ENCODE data around the gene CFAP54.

Gene CFAP54

DNA sequence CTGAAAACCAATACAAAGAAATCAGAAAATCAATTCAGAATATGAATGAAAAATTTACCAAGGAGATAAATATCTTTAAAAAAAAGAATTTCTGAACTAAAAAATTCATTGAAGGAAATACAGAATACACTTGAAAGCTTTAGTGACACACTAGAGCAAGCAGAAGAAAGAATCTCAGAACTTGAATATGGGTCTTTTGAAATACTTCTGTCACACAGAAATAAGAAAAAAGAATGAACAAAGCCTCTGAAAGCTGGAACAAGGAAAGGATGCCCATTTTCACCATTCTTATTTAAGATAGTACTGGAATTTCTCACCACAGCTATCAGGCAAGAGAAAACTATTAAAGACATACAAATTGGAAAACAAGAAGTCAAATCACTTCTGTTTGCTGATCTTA lies 314.6 kb downstream of the CFAP54 start:
- Histone ChIP-seq H4K12ac (ENCODE audit: low read depth, low read length) (no peak overlapping the region), H3K79me1 (ENCODE audit: low read length) (no peaks in the 10 kb centered on the region), H2BK12ac (ENCODE audit: low read length) (no peak overlapping the region), H3K27me3 (ENCODE audit: insufficient read depth, low read length) (no peaks in the 10 kb centered on the region), H3K4ac (ENCODE audit: low read depth, low read length) (no peak overlapping the region), H2BK5ac (ENCODE audit: low read depth, low read length, poor library complexity) (no peak overlapping the region), H3K18ac (ENCODE audit: low read length) (no peak overlapping the region), H2AK5ac (ENCODE audit: low read length) (no peak overlapping the region), H3K36me3 (ENCODE audit: control insufficient read depth in 1 of 2, insufficient read depth in 2 of 2, low read length in 2 of 2) (no peaks in the 10 kb centered on the region), H3K4me1 (ENCODE audit: control insufficient read depth in 1 of 2, insufficient read depth in 2 of 2, low read length in 2 of 2) (no peaks in the 10 kb centered on the region), H3K4me2 (ENCODE audit: low read length) (no peak overlapping the region), H2BK120ac (ENCODE audit: insufficient read depth, low read length, poor library complexity) (no peak overlapping the region), H3K23ac (ENCODE audit: low read length) (no peak overlapping the region), H3K14ac (ENCODE audit: low read length) (no peak overlapping the region), H3K9me3 (ENCODE audit: insufficient read depth, low read depth, low read length) (no peaks in the 10 kb centered on the region), H3K9ac (ENCODE audit: low read length) (no peak overlapping the region), H4K8ac (ENCODE audit: low read depth, low read length) (no peak overlapping the region), H4K91ac (ENCODE audit: low read depth, low read length) (no peak overlapping the region), H3K27ac (ENCODE audit: low read depth, low read length) (no peak overlapping the region), H3K79me2 (ENCODE audit: control insufficient read depth, insufficient read depth, low read length, poor library complexity) (no peaks in the 10 kb centered on the region), H3K4me3 (ENCODE audit: low read depth, low read length) (no peak overlapping the region), H2AFZ (ENCODE audit: insufficient read depth, low read length, poor library complexity) (no peak overlapping the region)
- DNase-seq, result no peak

DNA sequence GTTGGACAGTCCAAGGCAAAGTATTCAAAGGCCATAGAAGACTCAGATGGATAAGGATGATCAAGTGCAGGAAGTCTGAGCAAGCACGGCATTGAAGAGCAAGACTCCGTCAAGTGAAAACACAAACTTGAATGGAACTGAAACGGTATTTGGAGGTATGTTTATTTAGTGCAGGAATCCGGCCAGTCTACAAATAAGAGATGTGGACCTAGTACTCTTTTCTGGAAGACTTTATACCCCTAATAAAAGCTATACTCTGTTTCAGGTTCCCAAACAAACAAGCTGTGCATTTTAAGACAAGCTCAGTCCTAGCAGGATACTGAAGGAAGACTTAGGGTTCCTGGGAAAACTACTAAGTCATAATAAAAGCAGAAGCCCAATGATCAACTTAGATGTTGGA lies 316.9 kb downstream of the CFAP54 start:
- H3K27ac ChIP-seq (ENCODE audit: low read depth, low read length), result no peak overlapping the region
- H3K79me2 ChIP-seq (ENCODE audit: control insufficient read depth, insufficient read depth, low read length, poor library complexity), result no peaks in the 10 kb centered on the region
- no peaks in the 10 kb centered on the region for H3K9me3 ChIP-seq (ENCODE audit: insufficient read depth, low read depth, low read length)
- H3K4ac ChIP-seq (ENCODE audit: low read depth, low read length), result no peak overlapping the region
- H2AK5ac ChIP-seq (ENCODE audit: low read length), result no peak overlapping the region
- H3K23ac ChIP-seq (ENCODE audit: low read length), result no peak overlapping the region
- H3K27me3 ChIP-seq (ENCODE audit: insufficient read depth, low read length), result no peaks in the 10 kb centered on the region
- H3K14ac ChIP-seq (ENCODE audit: low read length), result no peak overlapping the region
- H3K79me1 ChIP-seq (ENCODE audit: low read length), result no peaks in the 10 kb centered on the region
- no peak overlapping the region for H3K18ac ChIP-seq (ENCODE audit: low read length)
- H2BK120ac ChIP-seq (ENCODE audit: insufficient read depth, low read length, poor library complexity), result no peak overlapping the region
- no peak overlapping the region for H2BK5ac ChIP-seq (ENCODE audit: low read depth, low read length, poor library complexity)
- H4K8ac ChIP-seq (ENCODE audit: low read depth, low read length), result no peak overlapping the region
- H3K36me3 ChIP-seq (ENCODE audit: control insufficient read depth in 1 of 2, insufficient read depth in 2 of 2, low read length in 2 of 2), result no peaks in the 10 kb centered on the region
- H2BK12ac ChIP-seq (ENCODE audit: low read length), result no peak overlapping the region
- no peak overlapping the region for H3K9ac ChIP-seq (ENCODE audit: low read length)
- no peak for DNase-seq
- H3K4me2 ChIP-seq (ENCODE audit: low read length), result no peak overlapping the region
- no peak overlapping the region for H4K12ac ChIP-seq (ENCODE audit: low read depth, low read length)
- H3K4me3 ChIP-seq (ENCODE audit: low read depth, low read length), result no peak overlapping the region
- H4K91ac ChIP-seq (ENCODE audit: low read depth, low read length), result no peak overlapping the region
- WGBS (ENCODE audit: extremely low coverage, insufficient coverage, insufficient read length), result no CpG with 5 or more reads among the region's 4 CpGs
- no peaks in the 10 kb centered on the region for H3K4me1 ChIP-seq (ENCODE audit: control insufficient read depth in 1 of 2, insufficient read depth in 2 of 2, low read length in 2 of 2)
- no peak overlapping the region for H2AFZ ChIP-seq (ENCODE audit: insufficient read depth, low read length, poor library complexity)

DNA sequence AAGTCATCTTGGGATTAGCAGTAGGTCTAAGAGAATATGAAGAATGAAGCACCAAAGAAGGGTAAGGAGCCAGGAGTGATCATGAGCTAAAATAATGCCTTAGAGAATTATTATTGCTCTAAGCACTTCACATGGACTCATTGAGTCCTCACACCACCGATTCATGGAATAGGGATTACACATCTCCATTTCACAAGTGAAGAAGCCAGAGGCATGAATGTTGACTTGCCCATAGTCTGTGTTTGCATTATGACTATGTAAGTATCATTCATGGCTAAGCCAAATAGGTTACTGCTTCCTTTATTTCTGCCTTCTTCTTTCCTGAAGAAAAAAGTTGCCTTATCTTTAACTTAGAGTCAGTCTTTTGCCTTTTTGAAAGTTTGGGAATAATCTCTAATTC lies 318.4 kb downstream of the CFAP54 start:
- H3K36me3 ChIP-seq (ENCODE audit: control insufficient read depth in 1 of 2, insufficient read depth in 2 of 2, low read length in 2 of 2), result no peaks in the 10 kb centered on the region
- H4K91ac ChIP-seq (ENCODE audit: low read depth, low read length), result no peak overlapping the region
- H3K27me3 ChIP-seq (ENCODE audit: insufficient read depth, low read length), result no peaks in the 10 kb centered on the region
- H3K27ac ChIP-seq (ENCODE audit: low read depth, low read length), result no peak overlapping the region
- no peaks in the 10 kb centered on the region for H3K4me1 ChIP-seq (ENCODE audit: control insufficient read depth in 1 of 2, insufficient read depth in 2 of 2, low read length in 2 of 2)
- H3K9me3 ChIP-seq (ENCODE audit: insufficient read depth, low read depth, low read length), result no peaks in the 10 kb centered on the region
- no peak overlapping the region for H3K9ac ChIP-seq (ENCODE audit: low read length)
- WGBS (ENCODE audit: extremely low coverage, insufficient coverage, insufficient read length), result no CpG with 5 or more reads among the region's 1 CpG
- H2BK120ac ChIP-seq (ENCODE audit: insufficient read depth, low read length, poor library complexity), result no peak overlapping the region
- H3K79me1 ChIP-seq (ENCODE audit: low read length), result no peaks in the 10 kb centered on the region
- H3K18ac ChIP-seq (ENCODE audit: low read length), result no peak overlapping the region
- H4K12ac ChIP-seq (ENCODE audit: low read depth, low read length), result no peak overlapping the region
- H3K23ac ChIP-seq (ENCODE audit: low read length), result no peak overlapping the region
- no peak overlapping the region for H2BK12ac ChIP-seq (ENCODE audit: low read length)
- no peak for DNase-seq
- no peak overlapping the region for H2BK5ac ChIP-seq (ENCODE audit: low read depth, low read length, poor library complexity)
- no peak overlapping the region for H2AK5ac ChIP-seq (ENCODE audit: low read length)
- H2AFZ ChIP-seq (ENCODE audit: insufficient read depth, low read length, poor library complexity), result no peak overlapping the region
- H3K79me2 ChIP-seq (ENCODE audit: control insufficient read depth, insufficient read depth, low read length, poor library complexity), result no peaks in the 10 kb centered on the region
- H4K8ac ChIP-seq (ENCODE audit: low read depth, low read length), result no peak overlapping the region
- H3K4me3 ChIP-seq (ENCODE audit: low read depth, low read length), result no peak overlapping the region
- H3K14ac ChIP-seq (ENCODE audit: low read length), result no peak overlapping the region
- H3K4me2 ChIP-seq (ENCODE audit: low read length), result no peak overlapping the region
- no peak overlapping the region for H3K4ac ChIP-seq (ENCODE audit: low read depth, low read length)

DNA sequence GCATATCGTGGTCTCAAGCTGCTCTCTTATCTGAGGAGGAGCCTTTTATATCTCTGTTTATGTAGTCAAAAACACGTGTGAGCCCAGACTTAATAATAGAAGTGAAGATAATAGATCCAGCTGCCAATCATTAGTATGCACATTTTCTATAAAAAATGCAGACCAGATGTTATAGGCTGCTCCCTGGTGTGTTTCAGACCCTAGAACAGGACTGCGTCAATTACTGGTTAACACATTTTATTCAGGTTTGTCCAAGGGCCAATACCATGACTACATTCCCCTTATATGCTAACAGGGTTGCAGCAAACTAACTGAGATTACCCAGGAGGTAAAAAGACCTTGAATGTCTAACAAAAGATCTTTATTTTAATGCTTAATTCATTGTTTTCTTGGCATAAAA lies 319.2 kb downstream of the CFAP54 start:
- no peak overlapping the region for H3K9ac ChIP-seq (ENCODE audit: low read length)
- no peaks in the 10 kb centered on the region for H3K36me3 ChIP-seq (ENCODE audit: control insufficient read depth in 1 of 2, insufficient read depth in 2 of 2, low read length in 2 of 2)
- no peaks in the 10 kb centered on the region for H3K79me1 ChIP-seq (ENCODE audit: low read length)
- whole genome bisulfite sequencing (ENCODE audit: extremely low coverage, insufficient coverage, insufficient read length), result no CpG with 5 or more reads among the region's 3 CpGs
- no peaks in the 10 kb centered on the region for H3K4me1 ChIP-seq (ENCODE audit: control insufficient read depth in 1 of 2, insufficient read depth in 2 of 2, low read length in 2 of 2)
- no peaks in the 10 kb centered on the region for H3K79me2 ChIP-seq (ENCODE audit: control insufficient read depth, insufficient read depth, low read length, poor library complexity)
- no peak overlapping the region for H3K23ac ChIP-seq (ENCODE audit: low read length)
- no peak overlapping the region for H2AFZ ChIP-seq (ENCODE audit: insufficient read depth, low read length, poor library complexity)
- H3K9me3 ChIP-seq (ENCODE audit: insufficient read depth, low read depth, low read length), result no peaks in the 10 kb centered on the region
- no peak overlapping the region for H3K4me3 ChIP-seq (ENCODE audit: low read depth, low read length)
- no peak overlapping the region for H2BK120ac ChIP-seq (ENCODE audit: insufficient read depth, low read length, poor library complexity)
- H4K91ac ChIP-seq (ENCODE audit: low read depth, low read length), result no peak overlapping the region
- no peak overlapping the region for H2AK5ac ChIP-seq (ENCODE audit: low read length)
- no peak overlapping the region for H3K27ac ChIP-seq (ENCODE audit: low read depth, low read length)
- no peak overlapping the region for H4K12ac ChIP-seq (ENCODE audit: low read depth, low read length)
- H2BK12ac ChIP-seq (ENCODE audit: low read length), result no peak overlapping the region
- H2BK5ac ChIP-seq (ENCODE audit: low read depth, low read length, poor library complexity), result no peak overlapping the region
- no peak overlapping the region for H3K4ac ChIP-seq (ENCODE audit: low read depth, low read length)
- H3K18ac ChIP-seq (ENCODE audit: low read length), result no peak overlapping the region
- H4K8ac ChIP-seq (ENCODE audit: low read depth, low read length), result no peak overlapping the region
- H3K27me3 ChIP-seq (ENCODE audit: insufficient read depth, low read length), result no peaks in the 10 kb centered on the region
- no peak overlapping the region for H3K4me2 ChIP-seq (ENCODE audit: low read length)
- DNase-seq, result no peak
- no peak overlapping the region for H3K14ac ChIP-seq (ENCODE audit: low read length)

DNA sequence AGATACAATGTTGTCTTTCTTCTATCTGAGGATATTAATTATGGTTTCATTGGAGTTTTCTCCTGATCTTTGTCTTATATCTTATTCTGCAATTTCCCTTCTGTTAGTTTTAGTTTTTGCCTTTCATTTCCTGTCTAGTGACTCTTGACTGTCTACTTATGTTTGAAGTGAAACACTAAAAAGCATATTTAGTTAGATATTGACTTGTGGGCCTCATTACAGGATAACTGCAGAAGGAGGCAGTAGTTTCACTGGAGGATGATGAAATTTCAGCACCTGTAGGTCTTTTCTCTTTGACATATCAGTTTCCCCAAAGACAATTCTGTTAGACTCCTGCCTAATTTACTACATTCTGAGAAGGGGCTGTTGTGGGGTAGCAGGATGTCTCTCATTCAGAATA lies 320.1 kb downstream of the CFAP54 start:
- Histone ChIP-seq H4K91ac (ENCODE audit: low read depth, low read length) (no peak overlapping the region), H3K79me1 (ENCODE audit: low read length) (no peaks in the 10 kb centered on the region), H3K27me3 (ENCODE audit: insufficient read depth, low read length) (no peaks in the 10 kb centered on the region), H2BK12ac (ENCODE audit: low read length) (no peak overlapping the region), H4K8ac (ENCODE audit: low read depth, low read length) (no peak overlapping the region), H3K9me3 (ENCODE audit: insufficient read depth, low read depth, low read length) (no peaks in the 10 kb centered on the region), H3K18ac (ENCODE audit: low read length) (no peak overlapping the region), H3K23ac (ENCODE audit: low read length) (no peak overlapping the region), H2AFZ (ENCODE audit: insufficient read depth, low read length, poor library complexity) (no peak overlapping the region), H3K4me2 (ENCODE audit: low read length) (no peak overlapping the region), H2AK5ac (ENCODE audit: low read length) (no peak overlapping the region), H3K27ac (ENCODE audit: low read depth, low read length) (no peak overlapping the region), H3K14ac (ENCODE audit: low read length) (no peak overlapping the region), H4K12ac (ENCODE audit: low read depth, low read length) (no peak overlapping the region), H3K4me1 (ENCODE audit: control insufficient read depth in 1 of 2, insufficient read depth in 2 of 2, low read length in 2 of 2) (no peaks in the 10 kb centered on the region), H3K4ac (ENCODE audit: low read depth, low read length) (no peak overlapping the region), H3K4me3 (ENCODE audit: low read depth, low read length) (no peak overlapping the region), H3K36me3 (ENCODE audit: control insufficient read depth in 1 of 2, insufficient read depth in 2 of 2, low read length in 2 of 2) (no peaks in the 10 kb centered on the region), H2BK5ac (ENCODE audit: low read depth, low read length, poor library complexity) (no peak overlapping the region), H3K9ac (ENCODE audit: low read length) (no peak overlapping the region), H2BK120ac (ENCODE audit: insufficient read depth, low read length, poor library complexity) (no peak overlapping the region), H3K79me2 (ENCODE audit: control insufficient read depth, insufficient read depth, low read length, poor library complexity) (no peaks in the 10 kb centered on the region)
- no peak for DNase-seq

Data from trophoblast cell (in vitro differentiated cells and primary cell).